HG02870 (cell line): Measurements from ENCODE around the gene LSM3.
"Not testable (repeated sequence)": the region's sequence is repeated elsewhere in the genome, so short reads cannot be mapped to it uniquely, and the experiment has no call there.

Experiments
- ATAC-seq: cut with Tn5 transposase; IDR thresholded peaks from one replicate; pipeline ENCODE4 v1.9.1; 2021; ENCODE audit warnings: mild to moderate bottlenecking, moderate library complexity; ENCODE audit not compliant: unreplicated experiment

The LSM3 gene

DNA sequence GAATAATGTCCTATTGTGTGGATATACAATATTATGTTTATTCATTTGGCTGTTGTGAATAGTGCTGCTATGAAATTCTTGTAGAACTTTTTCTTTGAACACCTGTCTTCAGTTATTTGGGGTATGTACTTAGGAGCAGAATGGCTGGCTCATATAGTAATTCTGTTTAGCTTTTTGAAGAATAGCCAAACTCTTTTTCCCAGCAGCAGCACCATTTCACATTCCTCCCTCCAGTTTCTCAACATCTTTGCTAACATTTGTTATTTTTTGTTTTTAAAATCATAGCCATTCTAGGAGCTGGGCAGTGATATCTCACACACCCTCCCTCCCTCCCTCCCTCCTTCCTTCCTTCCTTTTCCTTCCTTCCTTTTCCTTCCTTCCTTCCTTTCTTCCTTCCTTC is 39.7 kb downstream of the LSM3 start:
- no peak for ATAC-seq

DNA sequence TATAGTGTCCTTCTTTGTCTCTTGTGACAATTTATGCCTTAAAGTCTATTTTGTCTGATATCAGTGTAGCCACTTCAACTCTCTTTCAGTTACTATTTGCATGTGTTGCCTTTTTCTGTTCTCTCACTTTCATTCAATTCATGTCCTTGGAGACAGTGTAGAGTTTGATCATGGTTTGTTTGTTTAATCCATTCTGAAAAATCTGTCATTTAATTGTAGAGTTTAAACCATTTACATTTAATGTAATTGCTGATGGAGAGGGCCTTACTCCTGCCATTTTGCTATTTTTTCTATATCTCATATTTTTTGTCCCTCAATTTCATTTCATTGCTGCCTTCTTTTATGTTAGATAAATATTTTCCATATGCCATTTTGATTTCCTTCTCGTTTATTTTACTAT is 42.3 kb downstream of the LSM3 start:
- no peak for ATAC-seq

- no peak for ATAC-seq
These were observed 43.3 kb downstream of the LSM3 start for GRCh38 chr3:14221902-14222301.

- ATAC-seq: no peak
These were observed 43.8 kb downstream of the LSM3 start for GRCh38 chr3:14222457-14222856.

DNA sequence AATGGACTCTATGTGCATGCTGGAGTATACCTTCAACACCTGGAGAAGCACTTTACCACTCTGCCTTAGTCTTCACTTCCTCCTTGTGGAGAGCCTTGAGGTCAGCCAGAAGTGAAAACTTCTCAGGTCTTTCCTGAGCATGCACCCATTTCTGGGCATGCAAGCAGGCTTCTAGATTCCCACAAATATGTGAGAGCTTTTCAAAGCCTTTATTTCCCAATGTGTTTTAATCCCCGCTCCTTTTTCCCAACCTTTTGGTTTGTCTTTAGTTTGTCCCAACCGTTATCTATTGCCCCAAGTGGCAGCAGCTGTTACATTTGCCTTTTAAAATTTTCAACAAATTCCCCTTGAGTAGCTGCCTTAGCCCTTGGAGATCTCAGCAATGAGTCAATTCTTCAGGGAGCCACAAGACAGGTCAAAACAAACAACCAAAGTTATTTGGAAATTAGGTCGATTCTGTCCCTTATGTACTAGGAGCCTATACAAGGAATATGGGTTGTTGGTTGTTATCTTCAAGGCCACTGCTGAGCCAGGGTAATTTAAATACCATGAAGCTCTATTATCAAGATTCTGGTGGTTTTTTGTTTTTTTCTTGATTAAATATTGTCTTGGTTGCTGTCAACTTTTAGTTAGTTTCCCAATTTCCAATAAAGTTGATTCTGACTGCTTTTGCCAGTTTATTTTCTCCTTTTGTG is 44.4 kb downstream of the LSM3 start:
- no peak for ATAC-seq

GRCh38 chr3:14223595-14223994 is 45.0 kb downstream of the LSM3 start:
- ATAC-seq: no peak

- ATAC-seq: no peak
These were observed 46.3 kb downstream of the LSM3 start for GRCh38 chr3:14224895-14225294.

DNA sequence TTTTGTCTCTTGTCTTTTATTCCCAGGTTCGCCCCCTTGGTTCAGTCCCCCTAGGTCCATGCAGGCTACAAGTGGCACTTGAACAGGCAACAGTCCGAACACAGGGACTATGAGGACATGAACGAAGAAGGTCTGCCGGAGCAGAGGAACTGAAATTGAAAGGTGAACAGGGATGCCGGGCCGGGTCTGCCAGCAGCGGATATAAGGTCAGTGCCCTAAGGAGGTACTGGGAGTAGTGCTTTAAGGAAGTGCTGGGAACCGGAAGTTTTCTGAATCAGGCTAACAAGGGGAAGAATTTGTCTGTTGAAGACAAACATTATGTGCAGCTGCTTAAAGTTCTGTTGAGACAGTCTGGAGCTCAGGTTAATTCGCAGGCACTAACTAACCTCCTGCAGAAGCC is 46.8 kb downstream of the LSM3 start:
- ATAC-seq: no peak

DNA sequence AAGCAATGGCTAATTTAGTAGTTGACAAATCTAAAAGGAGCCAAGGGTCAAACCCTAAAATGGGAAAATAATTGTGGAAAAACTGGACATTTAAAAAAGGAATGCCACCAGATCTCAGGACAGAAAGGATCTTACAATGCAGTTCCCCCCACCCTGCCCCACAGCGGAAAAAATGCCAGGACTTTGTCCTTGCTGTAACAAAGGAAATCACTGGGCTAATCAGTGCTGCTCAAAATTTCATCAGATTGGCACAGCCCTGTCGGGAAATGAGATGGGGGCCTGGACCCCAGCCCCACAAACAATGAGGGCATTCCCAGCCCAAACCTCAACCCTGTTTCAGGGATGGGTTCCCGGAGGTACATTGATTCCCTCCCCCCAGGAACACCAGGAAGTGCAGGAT is 47.7 kb downstream of the LSM3 start:
- not testable (repeated sequence) for ATAC-seq

DNA sequence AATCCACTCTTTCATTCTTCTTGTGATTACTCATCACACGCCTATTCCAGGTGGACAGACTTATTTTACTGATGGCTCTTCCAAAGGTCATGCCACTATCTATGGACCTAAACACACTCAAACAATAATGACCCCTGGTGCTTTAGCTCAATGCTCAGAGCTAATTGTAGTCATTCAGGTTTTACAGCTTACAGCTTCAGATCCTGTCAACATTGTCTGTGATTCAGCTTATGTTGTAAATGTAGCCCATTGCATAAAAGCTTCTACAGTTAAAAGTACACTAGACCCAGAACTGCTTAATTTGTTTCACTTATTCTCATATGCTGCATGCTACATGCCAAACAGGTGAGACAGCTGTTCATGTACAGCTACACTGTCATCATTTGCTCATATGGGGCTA is 49.2 kb downstream of the LSM3 start:
- ATAC-seq: no peak

- ATAC-seq: no peak
These were observed 50.3 kb downstream of the LSM3 start for GRCh38 chr3:14228681-14229470.

DNA sequence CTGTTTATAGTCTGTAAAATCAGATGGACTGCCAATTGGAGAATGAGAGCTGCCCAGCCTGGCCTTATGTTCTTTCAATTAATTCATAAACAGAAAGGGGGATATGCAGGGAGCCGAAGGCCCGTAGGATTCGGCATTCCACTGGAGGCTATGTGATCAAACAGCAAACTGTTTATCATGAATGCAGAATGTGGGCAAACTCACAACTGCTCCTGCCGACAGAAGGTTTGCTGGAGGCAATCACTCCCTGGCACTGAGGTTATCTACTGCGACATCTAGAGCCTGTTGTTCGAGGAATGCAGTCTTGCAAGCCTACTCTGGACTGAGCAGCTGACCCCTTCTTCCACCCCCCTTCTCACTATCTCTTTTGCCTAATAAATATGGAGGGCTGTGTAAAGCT is 51.1 kb downstream of the LSM3 start:
- ATAC-seq: not testable (repeated sequence)

GRCh38 chr3:14230729-14231128 is 52.1 kb downstream of the LSM3 start:
- ATAC-seq: no peak

GRCh38 chr3:14231145-14231990 is 52.8 kb downstream of the LSM3 start:
- no peak for ATAC-seq

- ATAC-seq: no peak
These were observed 53.4 kb downstream of the LSM3 start for GRCh38 chr3:14231998-14232501.

DNA sequence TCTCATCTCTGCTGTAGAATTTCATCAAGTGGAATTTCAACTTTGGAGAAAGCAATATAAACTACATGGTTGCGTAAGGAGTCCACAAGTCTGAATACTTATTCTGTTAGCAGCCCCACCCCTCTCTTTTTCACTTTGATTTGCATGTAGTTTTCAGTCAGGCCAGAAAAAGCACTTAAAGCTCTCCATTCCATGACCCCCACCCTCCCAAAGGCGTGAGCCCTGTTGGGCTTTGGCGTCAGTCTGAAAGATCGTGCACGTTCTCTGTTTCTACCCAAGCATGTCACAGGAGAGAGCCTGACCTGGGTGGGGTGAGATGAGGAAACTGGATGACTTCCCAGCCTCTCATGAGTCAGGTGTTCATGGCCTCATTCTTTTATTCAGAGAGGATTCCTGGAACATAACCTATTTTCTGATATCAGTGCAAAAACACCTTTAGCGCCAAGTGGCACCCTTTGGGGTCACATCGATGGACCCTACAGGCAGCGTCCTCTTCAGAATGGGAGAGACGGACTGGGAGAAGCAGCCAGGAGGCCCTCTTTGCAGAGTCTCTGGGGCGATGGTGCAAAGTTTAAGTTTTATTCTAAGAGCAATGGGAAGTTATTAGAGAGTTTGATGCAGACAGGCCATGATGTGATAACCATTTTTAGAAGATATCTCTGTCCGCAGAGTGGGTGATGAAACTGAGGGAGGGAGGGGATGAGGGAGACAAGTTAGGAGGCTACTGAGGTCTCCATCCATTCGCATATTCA is 55.8 kb downstream of the LSM3 start:
- no peak for ATAC-seq

- ATAC-seq: no peak
These were observed 56.6 kb downstream of the LSM3 start for GRCh38 chr3:14235003-14235911.

- ATAC-seq: no peak
These were observed 57.3 kb downstream of the LSM3 start for GRCh38 chr3:14235912-14236295.

- no peak for ATAC-seq
These were observed 58.3 kb downstream of the LSM3 start for GRCh38 chr3:14236902-14237301.

- ATAC-seq: no peak
These were observed 58.8 kb downstream of the LSM3 start for GRCh38 chr3:14237457-14237856.
